ENCODE measurements around the gene DNAH3.
"Not testable (repeated sequence)": the region's sequence is repeated elsewhere in the genome, so short reads cannot be mapped to it uniquely, and the experiment has no call there.

The DNAH3 gene

DNA sequence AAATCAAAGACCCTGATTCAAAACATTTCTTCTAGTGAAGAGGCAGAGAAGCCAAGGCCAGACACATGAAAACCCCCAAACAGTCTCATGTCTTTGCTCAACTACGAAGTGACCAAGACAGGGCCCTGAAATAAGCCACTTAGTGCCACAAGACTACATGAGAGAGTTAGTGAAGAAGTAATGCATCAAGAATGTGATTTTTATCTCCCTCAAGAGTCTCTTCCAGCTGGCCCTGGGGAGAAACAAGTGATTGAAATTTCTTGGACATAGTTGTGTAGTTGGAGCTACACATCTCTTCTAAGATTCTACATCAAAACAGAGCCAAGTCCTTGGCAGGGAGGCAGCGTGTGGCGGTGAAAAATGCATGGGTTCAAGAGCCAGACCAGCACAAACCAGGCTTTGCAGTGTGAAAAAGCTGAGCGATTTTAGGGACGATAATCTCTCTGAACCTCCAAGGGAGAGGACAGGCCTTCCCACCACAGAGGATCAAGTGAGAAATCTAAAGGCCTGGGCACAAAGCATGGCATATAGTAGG is 219.5 kb downstream of the DNAH3 start:
- DNase-seq, result no peak

GRCh38 chr16:20930365-20930690 is 220.3 kb downstream of the DNAH3 start:
- no peak for DNase-seq

GRCh38 chr16:20929676-20930364 is 220.8 kb downstream of the DNAH3 start:
- not testable (repeated sequence) for DNase-seq

DNA sequence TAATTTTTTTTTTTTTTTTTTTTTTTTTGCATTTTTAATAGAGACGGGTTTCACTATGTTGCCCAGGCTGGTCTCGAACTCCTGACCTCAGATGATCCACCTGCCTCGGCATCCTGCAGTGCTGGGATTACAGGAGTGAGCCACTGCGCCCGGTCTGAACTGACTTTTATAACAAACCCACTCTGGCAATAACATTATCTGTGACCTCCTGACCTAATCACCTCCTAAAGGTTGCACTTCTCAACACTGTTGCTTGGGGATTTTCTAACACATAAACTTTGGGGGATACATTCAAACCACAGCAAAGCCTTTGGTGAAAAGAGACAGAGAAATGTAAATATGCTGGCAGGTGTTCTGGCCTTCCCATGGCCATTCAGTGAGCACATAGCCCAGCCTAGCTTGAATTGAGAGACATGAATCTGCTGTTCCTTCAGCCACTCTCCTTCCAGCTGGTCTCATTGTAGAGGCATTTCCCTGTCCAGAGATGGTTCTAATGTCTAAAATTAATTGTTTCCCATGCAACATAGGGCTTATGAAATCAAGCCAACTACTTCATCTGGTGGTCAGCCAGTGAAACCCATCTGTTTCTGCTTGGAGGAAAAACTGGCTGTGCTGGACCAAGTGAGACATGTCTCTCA is 221.8 kb downstream of the DNAH3 start:
- no peak for DNase-seq

DNA sequence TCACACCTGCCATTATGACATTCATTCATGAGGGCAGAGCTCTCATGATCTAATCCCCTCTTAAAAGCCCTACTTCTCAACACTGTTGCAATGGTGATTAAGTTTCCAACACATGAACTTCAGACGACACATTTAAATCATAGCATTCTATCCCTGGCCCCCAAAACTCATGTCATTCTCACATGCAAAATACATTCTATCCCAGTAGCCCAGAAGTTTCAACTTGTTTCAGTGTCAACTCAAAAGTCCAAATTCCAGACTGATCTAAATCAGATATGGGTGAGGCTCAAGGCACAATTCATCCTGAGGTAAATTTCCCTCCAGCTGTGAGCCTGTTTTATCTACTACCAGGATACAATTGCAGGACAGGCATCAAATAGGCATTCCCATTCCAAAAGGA is 224.9 kb downstream of the DNAH3 start:
- DNase-seq, result no peak

DNA sequence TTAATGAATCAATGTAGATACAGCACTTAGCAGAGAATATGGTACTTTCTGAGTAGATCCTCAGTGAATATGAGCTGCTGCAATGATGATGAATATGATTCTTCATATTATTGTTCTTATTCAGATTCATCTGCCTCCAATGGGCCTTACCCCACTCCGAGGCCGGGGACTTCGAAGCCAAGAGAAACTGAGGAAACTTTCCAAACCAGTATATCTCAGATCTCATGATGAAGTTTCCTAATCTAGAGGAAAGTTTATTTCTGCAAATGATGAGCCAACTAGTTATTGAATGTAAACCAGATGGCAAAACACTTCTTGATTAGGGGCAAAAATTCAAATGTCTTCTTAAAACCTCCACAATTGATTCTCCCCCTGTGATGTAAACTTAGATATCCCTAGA is 226.8 kb downstream of the DNAH3 start:
- DNase-seq, result no peak

- no peak for DNase-seq
These were observed 229.8 kb downstream of the DNAH3 start for GRCh38 chr16:20920799-20921198.

GRCh38 chr16:20920091-20920490 is 230.6 kb downstream of the DNAH3 start:
- no peak for DNase-seq

DNA sequence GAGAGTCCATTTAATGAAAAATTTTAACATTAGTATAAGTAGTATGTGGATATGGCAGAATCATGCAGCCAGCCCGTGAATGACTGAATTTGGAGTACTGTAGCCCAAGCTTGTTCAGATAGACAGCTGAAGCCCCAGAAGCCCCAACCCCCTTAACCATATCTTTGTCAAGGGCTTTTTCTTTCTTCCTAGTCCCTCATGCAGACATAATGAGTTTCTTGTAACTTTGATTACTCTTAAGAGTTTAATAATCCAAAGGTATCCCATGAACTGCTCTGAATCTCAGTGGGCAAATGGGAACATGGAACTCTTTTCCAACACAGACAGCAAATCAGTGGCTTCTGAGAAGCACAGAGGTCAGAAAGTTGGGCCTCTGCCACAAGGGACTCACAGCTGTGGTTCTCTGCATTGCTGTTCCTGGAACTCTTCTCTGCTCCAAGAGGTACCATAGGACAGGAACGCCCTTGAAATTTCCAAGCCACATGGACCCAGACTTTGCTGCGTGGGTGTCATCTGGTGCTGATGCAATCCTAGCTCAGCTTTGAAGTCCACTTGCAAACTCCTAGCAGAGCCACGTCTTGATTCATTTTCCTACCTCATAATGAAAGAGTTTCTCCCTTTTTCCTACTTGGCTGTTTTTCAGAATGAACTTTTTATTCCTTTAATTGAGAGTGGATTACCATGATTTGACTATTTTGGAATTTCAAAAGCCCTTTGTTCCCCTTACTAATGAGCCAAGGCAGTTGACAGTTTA is 232.0 kb downstream of the DNAH3 start:
- DNase-seq, result no peak

GRCh38 chr16:20916942-20917341 is 233.7 kb downstream of the DNAH3 start:
- no peak for DNase-seq

DNA sequence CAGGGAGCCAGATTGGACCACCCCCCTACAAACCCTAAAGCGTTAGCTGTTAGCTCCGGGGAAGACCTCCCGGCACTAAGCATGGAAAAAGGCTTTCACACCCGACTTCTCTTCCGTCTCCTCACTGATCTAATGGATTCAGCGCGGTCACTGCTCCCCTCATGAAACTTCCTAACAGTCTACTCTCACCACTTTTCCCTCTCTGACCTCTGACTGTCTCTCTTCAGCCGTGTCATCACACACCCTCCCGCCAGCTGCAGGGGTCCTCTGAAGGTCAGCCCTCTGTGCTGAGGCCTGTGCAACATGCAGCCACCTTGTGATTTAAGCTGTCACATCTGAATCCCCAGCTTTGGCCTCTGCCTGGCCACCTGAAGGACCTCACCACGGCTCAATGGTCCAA is 234.4 kb downstream of the DNAH3 start:
- no peak for DNase-seq

- DNase-seq, result no peak
These were observed 239.3 kb downstream of the DNAH3 start for GRCh38 chr16:20911361-20911760.

DNA sequence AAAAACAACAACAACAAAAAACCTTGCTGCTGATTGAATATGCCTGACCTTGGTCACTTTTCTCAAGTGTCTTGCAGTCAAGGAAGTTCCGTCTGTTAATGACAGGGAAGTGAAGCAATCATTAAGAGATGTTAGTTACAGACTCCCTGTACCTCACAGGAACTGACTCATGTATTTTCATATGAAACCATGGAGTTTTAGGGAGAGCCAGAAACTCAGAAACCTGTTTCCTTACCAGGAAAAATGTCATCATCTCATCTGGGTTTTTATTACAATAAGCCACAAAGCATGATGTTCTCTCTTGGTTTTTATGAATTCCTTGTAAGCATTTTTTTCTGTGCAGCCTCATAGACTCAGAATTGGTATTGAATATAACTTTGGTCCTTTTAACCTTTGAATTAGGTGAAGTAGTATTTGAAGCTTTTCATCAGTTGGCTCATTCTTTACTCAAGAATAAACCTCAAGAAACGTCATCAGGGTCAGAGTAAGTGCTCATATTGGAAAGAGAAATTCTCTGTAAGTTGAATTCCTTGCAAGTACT is 239.8 kb downstream of the DNAH3 start:
- DNase-seq, result no peak

GRCh38 chr16:20906341-20907255 is 244.0 kb downstream of the DNAH3 start:
- DNase-seq, result no peak

- no peak for DNase-seq
These were observed 245.1 kb downstream of the DNAH3 start for GRCh38 chr16:20905576-20905975.

GRCh38 chr16:20904507-20905081 is 246.1 kb downstream of the DNAH3 start:
- DNase-seq, result no peak

DNA sequence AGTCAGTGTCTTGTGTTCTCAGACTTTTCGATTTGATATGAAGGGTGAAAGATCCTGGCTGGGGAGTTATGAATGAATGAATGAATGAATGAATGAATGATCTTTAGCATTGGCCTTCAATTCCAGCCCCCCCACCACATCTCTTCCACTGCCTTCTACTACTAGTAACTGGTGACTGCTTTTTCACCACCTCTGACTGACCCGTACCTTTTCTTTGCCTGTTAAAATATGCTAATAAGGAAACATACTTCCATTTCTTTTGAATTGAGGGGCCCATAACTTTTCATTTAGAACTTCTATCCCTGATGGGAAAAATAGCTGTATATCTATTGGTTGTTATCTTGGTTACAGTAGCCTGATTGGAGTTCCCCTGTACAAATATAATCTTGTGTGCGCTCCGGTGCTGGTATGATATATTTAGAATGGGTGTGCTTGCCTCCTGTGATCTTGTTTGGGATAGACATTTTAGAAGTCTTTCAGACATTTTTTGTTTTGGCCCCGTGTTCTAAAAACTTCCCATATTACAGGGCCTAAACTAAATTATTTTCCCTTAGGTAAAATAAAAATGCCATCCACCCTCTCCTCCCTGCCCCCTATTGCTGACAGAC is 246.6 kb downstream of the DNAH3 start:
- no peak for DNase-seq

DNA sequence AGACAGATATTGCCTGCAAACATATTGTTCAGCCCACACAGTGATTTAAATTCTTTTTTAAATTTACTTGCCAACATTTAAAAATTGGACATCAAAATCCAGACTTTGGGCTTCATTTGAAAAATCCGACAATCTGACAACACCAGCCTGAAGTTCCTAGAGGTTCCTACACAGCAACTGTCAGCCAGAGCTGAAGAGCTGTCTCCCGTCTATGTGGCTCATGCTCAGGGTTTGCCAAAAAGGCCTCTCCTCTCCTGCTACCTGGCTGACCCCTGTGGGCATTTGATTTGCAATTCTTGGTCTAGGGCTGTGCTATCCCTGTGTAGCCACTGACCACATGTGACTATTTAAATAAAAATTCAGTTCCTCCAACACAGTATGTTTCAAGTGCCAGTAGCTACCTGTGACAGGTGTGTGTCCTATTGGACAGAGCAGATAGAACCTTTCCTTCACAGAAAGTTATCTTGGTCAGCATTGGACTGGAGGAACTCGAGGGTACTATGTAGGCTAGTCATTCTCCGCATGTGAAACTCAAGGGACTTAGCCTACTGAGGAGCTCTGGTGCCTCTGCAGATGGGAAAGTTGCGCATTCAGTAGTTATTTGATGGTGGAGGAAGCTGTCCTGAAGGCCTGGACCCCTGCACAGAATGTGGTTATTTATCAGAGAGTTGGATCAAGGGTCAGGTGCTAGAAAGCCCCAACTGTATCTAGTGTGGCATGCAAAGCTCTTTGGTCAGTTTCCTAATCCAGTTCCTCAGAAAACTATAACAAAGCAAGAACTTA is 247.3 kb downstream of the DNAH3 start:
- DNase-seq, result no peak

- DNase-seq, result no peak
These were observed 248.2 kb downstream of the DNAH3 start for GRCh38 chr16:20902426-20902825.

DNA sequence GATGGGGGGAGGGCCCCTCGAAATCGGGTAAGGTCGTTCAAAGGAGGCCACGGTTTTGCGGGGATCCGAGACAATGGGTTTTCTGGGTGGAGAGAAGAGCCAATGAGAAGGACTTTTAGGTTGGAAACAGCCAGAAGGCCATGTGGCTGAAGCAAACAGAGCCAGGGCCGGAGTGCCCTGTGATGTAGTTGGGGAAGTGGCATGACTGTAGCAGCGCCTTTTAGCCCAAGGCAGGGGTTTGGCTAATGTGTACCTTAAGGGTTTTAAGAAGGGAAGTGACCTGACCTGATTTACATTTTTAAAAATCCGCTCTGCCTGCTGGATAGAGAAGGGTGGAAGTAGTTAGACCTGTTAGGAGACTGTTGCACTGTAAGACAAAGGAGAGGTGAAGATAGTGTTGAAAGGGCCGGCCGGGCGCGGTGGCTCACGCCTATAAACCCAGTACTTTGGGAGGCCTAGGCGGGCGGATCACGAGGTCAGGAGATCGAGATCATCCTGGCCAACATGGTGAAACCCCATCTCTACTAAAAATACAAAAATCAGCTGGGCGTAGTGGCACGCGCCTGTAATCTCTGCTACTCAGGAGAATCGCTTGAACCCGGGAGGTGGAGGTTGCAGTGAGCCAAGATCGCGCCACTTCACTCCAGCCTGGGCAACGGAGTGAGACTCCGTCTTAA is 249.1 kb downstream of the DNAH3 start:
- peak; percentile 6 for DNase-seq

All from stimulated activated CD4-positive, alpha-beta T cell treated with anti-CD3 and anti-CD28 coated beads, Interleukin-12 subunit alpha, Interleukin-12 subunit beta, amount 100 ng/mL, for 4 hours (primary cell).